AG20443 (cell line): ENCODE results near the gene ENPP3.

Experiments used
- DNase-seq: peaks from one replicate; pipeline ENCODE4 v3.0.0; 2012; ENCODE audit warnings: low spot score, mixed read lengths

Gene ENPP3

DNA sequence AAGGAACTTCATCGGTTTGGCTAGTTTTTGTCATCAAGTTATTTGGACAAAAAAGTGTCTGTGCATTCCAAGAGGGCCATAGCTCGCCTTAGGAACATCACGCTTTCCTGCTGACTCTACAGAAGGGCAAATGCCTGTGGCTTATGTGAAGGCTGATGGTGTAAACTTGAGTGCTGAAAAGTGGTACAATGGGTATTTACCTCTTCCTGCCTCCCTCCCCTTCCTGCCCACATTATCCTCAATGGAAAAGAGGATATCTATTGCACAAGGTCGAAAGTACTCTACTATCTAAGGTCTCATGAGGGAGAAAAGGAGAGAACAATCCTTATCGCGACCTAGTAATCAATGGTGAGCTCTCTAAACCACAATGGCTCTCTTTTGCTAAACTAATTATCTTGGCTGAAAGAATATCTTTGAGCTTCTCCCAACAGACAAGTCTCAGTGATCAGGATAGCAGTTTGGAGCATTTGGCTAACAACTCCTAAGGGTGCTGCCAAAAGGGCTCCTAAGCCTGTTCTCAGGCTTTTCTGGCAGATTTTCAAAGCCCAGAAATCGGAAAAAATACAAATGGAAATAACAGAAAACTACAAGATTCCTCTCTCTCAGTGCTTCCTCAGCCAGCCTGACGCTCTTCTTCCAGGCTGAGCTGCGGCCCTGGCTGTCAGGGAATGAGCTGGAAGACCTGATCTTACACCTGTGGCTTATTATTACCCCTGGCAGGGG is 128.1 kb downstream of the ENPP3 start:
- DNase-seq: peak; percentile 85

DNA sequence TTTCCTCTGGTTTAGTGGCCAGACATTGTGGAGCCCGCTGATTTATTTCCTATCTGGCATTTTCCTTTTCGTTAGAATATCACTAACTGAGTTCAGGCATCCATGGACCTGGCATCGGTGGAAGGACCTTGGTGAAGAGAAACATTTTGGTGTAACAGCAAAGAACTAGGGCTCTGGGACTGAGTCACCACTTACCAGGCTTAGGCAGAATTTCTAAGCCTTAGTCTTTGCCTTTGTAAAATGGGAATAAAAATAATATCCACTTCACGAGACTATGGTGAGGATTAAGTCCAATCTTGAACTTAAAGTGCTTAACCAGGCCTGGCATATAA is 128.7 kb downstream of the ENPP3 start:
- peak; percentile 26 for DNase-seq

DNA sequence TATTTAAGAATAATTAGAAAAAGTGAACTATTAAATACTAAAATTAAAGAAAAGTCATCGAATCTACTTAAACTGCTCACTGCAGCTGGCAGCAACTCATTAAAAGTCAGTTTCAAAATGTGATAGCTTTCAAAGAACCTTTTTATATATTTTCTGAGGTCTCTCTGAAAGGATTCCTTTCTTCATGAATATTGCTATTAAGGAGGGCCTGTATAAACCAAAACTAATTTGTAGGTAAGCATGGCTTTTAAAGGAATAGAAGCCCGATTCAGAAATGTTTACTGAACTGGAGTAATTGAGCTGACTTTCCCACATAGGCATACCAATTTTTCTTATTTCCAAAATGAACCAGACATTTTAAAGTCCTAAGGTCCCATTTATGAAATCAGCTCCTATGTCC is 129.5 kb downstream of the ENPP3 start:
- no peak for DNase-seq

DNA sequence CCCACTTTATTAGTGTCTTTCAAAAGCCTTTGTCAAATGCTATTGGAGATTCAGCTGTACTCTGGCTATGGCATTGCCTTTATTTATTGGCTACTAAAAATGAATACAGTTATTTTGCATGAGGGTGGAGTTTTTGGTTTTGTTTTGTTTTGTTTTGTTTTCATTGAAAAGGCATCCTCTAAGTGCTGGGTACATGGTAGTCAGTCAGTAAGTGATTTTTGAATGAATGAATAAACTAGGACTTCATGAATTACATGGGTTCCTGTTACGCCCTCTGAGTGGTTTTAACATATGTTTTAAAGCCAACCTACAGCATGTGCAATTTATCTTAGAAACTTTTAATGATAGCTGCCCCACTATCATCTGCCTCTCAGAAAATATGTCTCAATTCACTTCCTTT is 131.9 kb downstream of the ENPP3 start:
- DNase-seq: no peak

DNA sequence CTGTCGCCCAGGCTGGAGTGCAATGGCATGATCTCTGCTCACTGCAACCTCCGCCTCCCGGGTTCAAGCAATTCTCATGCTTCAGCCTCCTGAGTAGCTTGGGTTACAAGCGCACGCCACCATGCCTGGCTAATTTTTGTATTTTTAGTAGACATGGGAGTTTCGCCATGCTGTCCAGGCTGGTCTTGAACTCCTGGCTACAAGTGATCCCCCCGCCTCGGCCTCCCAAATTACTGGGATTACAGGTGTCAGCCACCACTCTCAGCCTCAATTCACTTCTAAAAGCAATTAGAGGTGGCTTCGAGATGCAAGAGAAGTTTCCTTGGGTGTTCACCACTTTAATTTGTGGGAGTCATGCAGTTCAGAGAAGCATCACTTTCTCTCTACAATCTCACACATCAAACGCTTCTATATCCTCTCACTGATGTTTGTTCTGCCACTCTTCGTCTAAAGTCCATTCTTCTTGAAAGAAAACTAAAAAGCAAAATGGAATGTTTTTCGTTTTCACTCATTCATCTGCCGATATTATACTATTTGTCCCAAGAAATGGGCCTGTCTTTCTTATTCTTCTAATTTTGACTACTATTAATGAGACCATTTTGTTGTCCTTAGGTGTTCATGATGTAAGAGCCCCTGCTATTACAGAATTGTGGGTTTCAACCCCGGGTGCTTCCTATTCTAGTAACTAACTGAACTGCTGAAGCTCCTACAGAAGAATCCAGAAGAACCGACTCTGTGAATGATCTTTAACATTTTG is 132.5 kb downstream of the ENPP3 start:
- DNase-seq: no peak

DNA sequence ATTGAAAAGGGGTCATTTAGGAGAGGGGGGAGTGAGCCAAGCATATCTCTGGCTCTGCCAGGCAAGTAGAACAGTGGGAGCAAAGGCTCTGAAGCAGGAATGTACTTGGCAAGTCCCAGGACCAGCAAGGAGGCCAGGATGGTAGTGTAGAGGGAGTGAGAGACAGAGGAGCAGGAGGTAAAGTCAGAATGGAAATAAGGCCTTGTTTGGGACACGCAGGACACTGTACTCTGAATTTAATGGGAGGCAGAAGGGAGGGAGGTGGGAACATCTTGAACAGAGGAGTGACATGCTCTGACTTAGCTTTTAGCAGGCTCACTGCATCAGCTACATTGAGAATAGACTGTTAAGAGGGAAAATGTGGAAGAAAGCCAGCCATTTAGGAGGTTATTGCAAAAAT is 133.7 kb downstream of the ENPP3 start:
- DNase-seq: no peak

DNA sequence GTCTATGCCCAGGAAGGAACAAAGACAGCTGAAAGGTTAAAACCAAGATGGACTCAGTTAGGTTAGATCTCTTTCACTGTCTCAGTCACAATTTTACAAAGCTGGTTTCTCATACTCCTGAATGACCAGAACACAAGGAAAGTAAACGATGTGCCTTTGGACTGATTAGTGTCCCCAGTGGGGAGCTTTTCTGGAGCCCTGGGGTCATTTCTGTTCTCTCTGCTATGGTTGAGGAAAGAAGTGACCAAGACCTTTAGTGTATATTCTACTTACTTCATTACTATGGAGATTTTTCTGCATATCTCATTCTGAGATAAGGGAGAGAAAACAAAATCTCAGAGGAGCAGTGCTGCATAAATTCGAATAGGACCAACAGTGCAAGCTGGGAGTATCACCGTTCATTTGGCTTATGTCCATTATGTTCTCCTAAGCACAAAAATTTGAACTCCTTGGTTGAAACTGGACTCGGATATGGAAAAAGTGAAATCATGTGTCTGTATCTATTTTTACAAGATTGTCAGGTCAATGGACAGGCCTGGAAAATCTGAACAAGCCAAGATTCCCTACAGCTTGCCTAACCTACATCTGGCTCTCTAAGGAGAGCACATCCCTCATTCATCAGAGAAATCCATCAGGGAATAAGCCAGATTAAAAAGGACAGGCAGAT is 136.3 kb downstream of the ENPP3 start:
- DNase-seq: no peak

DNA sequence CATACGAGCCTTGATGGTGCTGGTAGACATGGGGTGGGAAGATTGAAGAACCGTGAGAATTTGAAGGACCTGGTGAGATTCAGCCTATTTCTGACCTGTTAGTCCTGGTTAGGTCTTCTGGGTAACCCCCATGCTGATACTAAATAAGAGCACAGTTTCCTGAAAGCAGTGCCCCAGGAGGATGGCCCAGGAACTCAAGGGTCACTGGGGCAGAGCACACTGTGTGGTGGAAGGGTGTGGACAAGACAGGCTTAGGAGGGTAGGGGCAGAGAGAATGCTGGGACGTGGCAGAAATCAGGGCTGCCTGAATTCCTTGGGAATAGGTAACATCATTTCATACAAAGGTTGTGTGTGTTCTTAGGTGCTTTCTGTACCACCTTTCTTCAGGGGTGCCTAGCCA is 138.8 kb downstream of the ENPP3 start:
- DNase-seq: no peak

DNA sequence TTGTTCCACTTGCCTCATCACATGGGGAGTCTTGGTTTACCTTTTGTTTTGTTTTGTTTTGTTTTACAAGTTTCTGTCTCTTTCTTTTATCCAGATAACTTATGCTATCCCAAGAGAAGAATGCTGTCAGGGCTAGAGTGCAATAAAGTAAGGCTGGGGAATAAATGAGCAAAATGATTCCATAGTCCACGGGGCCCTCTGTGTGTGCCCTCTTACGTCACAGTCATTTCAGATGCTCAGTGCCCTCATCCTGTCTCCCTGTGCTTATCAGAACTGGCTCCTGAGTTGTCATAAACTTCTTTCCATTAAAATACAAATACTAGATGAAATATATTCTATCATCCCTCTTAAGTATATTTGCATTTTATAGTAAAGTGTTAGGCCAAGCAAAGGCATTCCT is 139.9 kb downstream of the ENPP3 start:
- no peak for DNase-seq

DNA sequence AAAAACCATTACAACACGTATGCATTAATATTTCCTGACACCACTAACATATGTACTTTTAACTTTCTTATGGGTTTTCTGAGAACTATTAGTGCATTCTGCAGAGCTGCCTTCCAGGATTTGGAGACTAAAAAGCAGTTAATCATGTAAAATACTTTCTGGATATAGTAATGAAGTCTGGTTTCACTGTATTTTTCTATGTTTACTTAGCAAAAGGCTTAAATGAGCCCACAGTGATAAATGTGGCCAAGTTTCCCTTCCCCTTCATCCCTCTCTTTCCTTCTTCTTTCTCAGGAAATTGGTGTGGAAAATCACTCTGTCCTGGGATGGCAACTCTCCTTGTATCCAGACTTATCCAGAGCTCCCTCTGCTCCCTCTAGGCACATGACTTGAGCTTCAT is 141.1 kb downstream of the ENPP3 start:
- no peak for DNase-seq

DNA sequence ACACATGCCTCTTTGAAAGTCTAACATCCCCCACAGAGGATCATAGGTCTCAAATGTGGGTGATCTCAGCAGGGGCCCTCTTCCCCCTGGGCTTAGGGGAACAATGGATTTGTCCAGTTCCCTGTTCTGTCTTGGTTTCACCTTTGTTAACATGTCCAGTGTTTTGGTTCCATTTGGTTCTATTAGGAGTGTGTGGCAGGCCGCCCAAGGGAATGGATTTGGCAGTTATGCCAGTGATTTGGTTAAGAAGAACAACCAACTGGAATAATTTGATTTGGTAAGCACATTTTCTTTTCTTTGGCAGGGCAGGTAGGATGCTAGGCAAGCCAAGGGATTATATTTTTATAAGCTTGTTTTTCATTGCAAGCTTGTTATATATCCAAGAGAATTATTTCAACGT is 142.2 kb downstream of the ENPP3 start:
- no peak for DNase-seq

DNA sequence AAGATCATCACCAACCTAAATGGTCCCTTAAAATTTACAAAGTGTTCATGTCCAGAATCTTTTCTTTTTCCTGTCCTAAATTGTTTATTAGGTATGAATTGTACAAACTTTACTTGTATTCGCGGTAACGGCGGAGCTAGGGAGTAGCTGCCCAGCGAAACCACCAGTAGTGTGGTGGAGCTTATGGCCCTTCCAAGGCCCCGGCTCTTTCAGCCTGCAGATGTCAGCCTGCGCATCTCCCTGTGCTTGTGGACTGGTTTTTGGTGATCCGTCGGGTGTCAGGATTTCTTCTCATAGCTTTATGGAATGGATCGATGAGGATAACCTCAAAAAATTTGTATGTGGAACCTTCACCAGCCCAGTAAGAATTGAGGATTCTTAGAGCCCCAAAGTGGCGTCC is 143.5 kb downstream of the ENPP3 start:
- DNase-seq: no peak

DNA sequence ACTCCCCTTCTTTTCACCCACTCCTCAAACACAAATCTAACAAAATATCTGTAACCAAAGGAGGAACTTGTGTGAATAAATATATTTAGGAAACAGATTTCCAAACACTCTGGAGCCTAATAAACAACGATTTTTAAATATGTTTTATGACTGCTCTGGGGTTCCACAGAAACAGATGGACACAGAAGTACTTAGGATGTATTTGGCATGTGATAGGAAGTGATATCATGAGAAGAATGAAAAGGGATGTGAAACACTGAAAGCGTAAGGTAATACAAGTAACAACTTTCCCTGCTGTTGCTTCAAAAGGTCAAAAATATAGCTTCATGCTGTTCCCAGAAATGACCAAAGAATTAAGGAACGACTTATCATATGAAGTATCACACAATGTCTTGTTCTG is 144.6 kb downstream of the ENPP3 start:
- DNase-seq: no peak

DNA sequence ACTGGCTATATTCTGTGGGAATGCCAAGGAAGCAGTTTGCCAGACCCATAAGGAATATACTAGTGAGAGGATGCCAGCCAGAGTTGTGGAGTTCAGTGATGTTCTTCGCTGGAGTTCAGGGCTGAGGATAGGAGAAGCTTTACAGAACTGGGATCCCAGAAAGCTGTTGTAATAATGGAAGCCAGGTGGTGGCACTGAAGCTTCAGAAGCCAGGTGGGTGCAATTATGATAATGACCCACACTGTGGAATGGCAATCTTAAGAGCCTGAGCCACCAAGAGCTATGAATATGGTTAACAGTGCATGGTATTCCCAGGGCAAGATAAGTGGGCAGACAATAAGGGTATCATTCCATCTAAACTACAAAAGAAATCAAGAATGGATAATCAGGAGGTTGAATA is 145.7 kb downstream of the ENPP3 start:
- no peak for DNase-seq

DNA sequence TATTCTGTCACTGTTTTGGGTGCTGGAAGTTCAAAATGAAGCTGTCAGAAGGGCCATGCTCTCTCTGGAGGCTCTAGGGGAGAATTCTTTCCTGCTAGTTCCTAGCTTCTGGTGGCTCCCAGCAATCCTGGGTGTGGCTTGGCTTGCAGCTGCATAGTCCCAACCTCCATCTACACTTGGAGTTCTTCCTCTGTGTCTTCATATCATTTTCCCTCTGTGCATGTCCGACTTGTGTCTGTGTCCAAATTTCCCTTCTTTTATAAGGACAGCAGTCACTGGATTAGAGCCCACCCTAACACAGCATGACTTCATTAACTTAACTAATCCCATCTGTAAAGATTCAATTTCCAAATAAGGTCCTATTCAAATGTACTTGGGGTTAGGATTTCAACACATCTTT is 147.5 kb downstream of the ENPP3 start:
- peak; percentile 50 for DNase-seq

DNA sequence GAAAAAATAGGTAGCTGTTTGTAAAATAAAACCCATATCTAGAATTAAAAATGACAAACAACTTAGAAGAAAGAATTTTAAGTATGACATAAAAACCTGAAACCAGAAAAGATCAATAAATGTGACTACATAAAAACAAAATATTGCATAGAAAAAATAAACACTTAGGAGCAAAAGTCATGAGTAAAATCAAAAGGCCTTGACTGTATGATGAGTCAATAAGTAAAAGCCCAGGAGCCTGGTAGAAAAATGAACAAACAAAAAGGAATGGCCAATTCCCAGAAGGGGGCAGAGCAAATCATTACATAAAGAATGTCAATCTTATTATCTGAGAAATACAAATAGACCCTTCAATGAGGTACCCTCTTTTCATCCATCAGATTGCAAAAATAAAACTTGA is 150.0 kb downstream of the ENPP3 start:
- no peak for DNase-seq

DNA sequence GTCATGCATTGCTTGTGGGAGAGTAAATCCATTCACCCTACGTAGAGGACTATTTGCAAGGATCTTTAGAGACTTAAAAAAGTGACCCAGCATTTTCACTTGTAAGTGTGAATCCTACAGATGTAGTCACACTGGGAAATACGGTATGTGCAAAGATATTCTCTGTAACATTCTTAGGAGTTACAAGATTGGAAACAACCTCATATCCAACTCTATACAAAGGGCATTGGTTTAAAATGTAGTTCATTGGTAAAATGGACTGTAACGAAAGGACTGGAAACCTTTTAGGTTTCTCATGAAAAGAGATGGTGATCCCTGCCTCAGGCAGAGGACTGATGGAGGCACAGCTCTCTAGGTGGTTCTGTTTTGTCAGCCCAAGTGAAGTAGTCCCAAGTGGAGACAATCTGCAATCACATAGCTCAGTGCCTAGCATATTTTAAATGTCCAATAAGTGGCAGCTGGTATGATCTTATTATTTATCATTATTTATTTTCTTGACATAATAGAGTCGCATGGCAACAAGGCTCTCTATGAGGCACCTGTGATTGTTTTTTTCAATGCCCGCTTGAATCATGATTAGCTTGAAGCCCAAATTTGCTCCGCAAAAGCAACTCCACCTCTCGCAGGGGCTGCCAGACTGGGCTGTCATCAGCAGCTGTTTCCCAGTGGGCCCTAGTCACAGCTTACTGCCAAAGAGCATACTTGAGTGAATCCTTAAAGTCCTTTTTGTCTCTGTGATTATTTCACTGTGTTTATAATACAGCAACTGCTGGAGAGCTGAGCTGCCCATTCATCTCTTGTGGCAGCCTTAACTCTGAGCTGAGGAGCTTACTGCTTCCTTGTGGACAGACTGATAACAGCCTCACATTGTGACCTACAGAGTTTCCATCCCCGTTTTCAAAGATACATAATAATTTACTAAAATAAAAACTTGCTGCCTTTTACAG is 150.9 kb downstream of the ENPP3 start:
- DNase-seq: peak; percentile 45

DNA sequence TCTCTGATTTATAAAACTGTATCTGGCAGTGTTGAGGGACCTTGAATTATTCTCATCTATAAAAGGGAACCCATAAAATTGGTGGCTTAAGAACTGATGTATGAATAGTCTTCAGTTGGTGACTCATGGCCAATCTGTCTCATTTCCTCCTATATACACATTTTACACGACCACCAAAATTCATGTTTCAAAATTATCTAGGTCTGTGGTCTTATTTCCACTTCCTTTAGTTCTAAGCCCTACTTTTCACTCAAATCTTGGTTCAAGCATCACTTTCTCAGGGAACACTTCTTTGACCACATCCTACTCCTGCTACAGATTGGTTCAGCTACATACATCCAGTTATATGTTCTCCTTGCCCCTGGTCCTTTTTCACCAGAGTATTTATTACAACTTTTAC is 152.1 kb downstream of the ENPP3 start:
- no peak for DNase-seq

DNA sequence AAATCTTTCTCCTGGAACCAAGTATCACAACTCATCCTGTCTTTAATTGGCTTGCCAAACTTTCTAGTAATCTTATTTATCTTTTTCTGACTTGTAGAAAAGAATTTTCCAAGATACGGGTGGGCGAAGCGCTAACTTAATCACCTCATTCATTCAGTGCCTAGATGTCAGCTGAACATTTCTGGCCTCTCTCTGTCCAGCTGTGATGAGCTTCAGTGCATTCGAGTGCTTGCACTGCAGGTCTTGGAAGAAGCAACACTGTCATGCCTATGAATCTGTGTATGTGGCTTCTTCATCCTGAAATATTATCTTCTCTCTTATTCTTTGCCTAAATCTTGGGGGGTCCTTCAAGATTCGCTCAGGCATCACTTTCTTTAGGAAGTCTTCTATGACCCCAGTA is 154.4 kb downstream of the ENPP3 start:
- no peak for DNase-seq

DNA sequence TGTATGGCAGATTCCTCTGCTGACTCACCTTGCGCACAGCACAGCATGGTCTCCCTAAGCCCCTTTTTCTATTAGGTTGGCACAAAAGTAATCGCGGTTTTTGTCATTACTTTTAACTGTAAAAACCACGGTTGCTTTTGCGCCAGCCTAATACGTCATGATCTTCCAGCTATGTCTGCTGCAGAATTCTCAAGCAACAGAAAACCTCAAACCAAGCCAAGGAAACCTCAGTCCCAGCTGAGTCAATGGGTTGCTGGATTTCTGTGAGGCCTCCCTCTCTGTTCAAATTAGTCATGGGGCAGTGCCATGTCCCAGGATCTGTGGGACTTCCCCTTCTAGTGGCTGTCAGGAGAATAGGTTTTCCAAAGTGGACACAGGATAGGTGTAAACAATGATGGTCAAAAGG is 155.0 kb downstream of the ENPP3 start:
- DNase-seq: no peak

DNA sequence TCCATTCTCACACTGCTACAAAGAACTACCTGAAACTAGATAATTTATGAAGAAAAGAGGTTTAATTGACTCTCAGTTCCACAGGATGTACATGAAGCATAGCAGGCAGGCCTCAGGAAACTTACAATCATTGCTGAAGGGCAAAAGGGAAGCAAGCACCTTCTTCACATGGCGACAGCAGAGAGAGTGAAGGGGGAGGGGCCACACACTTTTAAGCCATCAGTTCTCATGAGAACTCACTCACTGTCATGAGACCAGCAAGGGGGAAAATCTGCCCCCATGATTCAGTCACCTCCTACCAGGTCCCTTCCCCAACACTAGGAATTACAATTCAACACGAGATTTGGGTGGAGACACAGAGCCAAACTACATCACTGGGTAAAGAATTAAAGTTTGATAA is 158.3 kb downstream of the ENPP3 start:
- DNase-seq: no peak
